WTC11 (cell line): ENCODE data around the gene JADE2.

Experiments used
- ELF4 ChIP-seq: sonication (generic); formaldehyde crosslinking; IDR thresholded peaks from 2 replicates; pipeline ENCODE4 v1.8.1; 2022; ENCODE audit warnings: low read depth, mild to moderate bottlenecking, moderate library complexity, missing genetic modification reagents
- IRF2 ChIP-seq: sonication (generic); formaldehyde crosslinking; IDR thresholded peaks from 2 replicates; pipeline ENCODE4 v1.8.0; 2022; ENCODE audit warnings: low read depth, missing genetic modification reagents, borderline replicate concordance
- TEAD1 ChIP-seq: sonication (generic); formaldehyde crosslinking; IDR thresholded peaks from 2 replicates; pipeline ENCODE4 v1.8.0; 2022; ENCODE audit warnings: mild to moderate bottlenecking, missing genetic modification reagents
- ZNF121 ChIP-seq: sonication (generic); formaldehyde crosslinking; IDR thresholded peaks from 2 replicates; pipeline ENCODE4 v1.8.0; 2023; ENCODE audit warnings: missing genetic modification reagents
- ZNF219 ChIP-seq: sonication (generic); formaldehyde crosslinking; IDR thresholded peaks from 2 replicates; pipeline ENCODE4 v1.8.0; 2023; ENCODE audit warnings: missing genetic modification reagents, mild to moderate bottlenecking, borderline replicate concordance
- ZNF416 ChIP-seq: fragments of 250-450 bp; sonication (Bioruptor Pico); IDR thresholded peaks from 2 replicates; pipeline ENCODE4 v1.9.0; 2021; ENCODE audit warnings: mild to moderate bottlenecking, inconsistent platforms
- TF ChIP-seq, protein P1 (sequence below): fragments of 200-600 bp; IDR thresholded peaks from 2 replicates; pipeline ENCODE4 v1.8.0; 2022; ENCODE audit warnings: antibody characterized with exemption
- TF ChIP-seq, protein P2 (sequence below): sonication (generic); formaldehyde crosslinking; IDR thresholded peaks from 2 replicates; pipeline ENCODE4 v1.8.0; 2022; ENCODE audit warnings: mild to moderate bottlenecking, missing genetic modification reagents
- TF ChIP-seq, protein P3 (sequence below): sonication (generic); formaldehyde crosslinking; IDR thresholded peaks from 2 replicates; pipeline ENCODE4 v1.8.1; 2022; ENCODE audit warnings: mild to moderate bottlenecking, moderate library complexity, missing genetic modification reagents
- TF ChIP-seq, protein P4 (sequence below): sonication (generic); formaldehyde crosslinking; IDR thresholded peaks from 2 replicates; pipeline ENCODE4 v1.8.0; 2022; ENCODE audit warnings: missing genetic modification reagents

DNA sequence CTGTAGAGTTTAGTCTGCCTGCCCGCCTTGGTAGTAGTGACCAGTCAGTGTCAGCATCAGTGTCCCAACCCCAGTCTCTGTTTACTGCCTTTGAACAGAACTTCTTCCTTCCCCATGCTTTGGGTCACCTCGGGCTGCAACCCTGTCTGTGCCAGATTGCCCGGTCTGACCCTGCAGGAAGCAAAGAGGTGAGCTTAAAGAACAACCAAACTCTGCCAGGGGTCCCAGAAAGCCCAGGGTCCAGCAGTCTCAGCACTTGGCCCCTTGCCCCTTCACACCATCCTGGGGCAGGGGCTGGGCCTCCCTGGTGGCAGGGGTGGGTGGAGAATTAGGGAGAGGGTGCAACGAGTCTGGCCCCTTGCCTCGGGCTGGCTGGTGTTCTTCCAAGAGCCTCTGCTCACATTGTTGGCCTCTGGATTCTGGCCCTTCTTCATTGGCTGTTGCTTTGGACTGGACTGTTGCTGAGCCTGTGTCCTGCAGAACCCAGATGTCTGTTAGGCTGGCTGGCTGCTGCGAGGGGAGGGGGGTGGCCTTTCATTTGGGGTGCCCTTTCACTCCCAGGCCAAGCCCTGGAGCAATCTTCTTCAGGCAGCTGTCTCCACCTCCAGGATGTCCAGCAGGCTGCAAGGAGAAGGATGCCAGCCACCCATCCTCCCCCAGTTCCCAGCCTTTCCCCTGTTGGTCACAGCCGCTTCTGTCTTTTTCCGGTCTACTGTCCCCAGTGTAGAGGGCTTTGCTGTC, 55.9 kb downstream of the JADE2 start:
- TF ChIP-seq, protein P1, sequence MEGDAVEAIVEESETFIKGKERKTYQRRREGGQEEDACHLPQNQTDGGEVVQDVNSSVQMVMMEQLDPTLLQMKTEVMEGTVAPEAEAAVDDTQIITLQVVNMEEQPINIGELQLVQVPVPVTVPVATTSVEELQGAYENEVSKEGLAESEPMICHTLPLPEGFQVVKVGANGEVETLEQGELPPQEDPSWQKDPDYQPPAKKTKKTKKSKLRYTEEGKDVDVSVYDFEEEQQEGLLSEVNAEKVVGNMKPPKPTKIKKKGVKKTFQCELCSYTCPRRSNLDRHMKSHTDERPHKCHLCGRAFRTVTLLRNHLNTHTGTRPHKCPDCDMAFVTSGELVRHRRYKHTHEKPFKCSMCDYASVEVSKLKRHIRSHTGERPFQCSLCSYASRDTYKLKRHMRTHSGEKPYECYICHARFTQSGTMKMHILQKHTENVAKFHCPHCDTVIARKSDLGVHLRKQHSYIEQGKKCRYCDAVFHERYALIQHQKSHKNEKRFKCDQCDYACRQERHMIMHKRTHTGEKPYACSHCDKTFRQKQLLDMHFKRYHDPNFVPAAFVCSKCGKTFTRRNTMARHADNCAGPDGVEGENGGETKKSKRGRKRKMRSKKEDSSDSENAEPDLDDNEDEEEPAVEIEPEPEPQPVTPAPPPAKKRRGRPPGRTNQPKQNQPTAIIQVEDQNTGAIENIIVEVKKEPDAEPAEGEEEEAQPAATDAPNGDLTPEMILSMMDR: no peak
- TF ChIP-seq IRF2 (CRISPR knock-in tag) (no peak), ELF4 (CRISPR knock-in tag) (no peak), ZNF121 (CRISPR knock-in tag) (no peak), ZNF219 (CRISPR knock-in tag) (no peak), ZNF416 (CRISPR knock-in tag) (no peak), TEAD1 (CRISPR knock-in tag) (no peak)
- TF ChIP-seq, protein P2, sequence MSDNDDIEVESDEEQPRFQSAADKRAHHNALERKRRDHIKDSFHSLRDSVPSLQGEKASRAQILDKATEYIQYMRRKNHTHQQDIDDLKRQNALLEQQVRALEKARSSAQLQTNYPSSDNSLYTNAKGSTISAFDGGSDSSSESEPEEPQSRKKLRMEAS (CRISPR knock-in tag): no peak
- TF ChIP-seq, protein P3, sequence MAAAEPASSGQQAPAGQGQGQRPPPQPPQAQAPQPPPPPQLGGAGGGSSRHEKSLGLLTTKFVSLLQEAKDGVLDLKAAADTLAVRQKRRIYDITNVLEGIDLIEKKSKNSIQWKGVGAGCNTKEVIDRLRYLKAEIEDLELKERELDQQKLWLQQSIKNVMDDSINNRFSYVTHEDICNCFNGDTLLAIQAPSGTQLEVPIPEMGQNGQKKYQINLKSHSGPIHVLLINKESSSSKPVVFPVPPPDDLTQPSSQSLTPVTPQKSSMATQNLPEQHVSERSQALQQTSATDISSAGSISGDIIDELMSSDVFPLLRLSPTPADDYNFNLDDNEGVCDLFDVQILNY: no peak
- TF ChIP-seq, protein P4, sequence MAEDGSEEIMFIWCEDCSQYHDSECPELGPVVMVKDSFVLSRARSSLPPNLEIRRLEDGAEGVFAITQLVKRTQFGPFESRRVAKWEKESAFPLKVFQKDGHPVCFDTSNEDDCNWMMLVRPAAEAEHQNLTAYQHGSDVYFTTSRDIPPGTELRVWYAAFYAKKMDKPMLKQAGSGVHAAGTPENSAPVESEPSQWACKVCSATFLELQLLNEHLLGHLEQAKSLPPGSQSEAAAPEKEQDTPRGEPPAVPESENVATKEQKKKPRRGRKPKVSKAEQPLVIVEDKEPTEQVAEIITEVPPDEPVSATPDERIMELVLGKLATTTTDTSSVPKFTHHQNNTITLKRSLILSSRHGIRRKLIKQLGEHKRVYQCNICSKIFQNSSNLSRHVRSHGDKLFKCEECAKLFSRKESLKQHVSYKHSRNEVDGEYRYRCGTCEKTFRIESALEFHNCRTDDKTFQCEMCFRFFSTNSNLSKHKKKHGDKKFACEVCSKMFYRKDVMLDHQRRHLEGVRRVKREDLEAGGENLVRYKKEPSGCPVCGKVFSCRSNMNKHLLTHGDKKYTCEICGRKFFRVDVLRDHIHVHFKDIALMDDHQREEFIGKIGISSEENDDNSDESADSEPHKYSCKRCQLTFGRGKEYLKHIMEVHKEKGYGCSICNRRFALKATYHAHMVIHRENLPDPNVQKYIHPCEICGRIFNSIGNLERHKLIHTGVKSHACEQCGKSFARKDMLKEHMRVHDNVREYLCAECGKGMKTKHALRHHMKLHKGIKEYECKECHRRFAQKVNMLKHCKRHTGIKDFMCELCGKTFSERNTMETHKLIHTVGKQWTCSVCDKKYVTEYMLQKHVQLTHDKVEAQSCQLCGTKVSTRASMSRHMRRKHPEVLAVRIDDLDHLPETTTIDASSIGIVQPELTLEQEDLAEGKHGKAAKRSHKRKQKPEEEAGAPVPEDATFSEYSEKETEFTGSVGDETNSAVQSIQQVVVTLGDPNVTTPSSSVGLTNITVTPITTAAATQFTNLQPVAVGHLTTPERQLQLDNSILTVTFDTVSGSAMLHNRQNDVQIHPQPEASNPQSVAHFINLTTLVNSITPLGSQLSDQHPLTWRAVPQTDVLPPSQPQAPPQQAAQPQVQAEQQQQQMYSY (CRISPR knock-in tag): no peak
